GM18907 (cell line): Measurements from ENCODE around the gene CCDC148.
"Not testable (repeated sequence)": the region's sequence is repeated elsewhere in the genome, so short reads cannot be mapped to it uniquely, and the experiment has no call there.

Source experiments
- ATAC-seq: cut with Tn5 transposase; IDR thresholded peaks from one replicate; pipeline ENCODE4 v1.9.1; 2021; ENCODE audit warnings: mild to moderate bottlenecking, moderate library complexity; ENCODE audit not compliant: unreplicated experiment

The CCDC148 gene

DNA sequence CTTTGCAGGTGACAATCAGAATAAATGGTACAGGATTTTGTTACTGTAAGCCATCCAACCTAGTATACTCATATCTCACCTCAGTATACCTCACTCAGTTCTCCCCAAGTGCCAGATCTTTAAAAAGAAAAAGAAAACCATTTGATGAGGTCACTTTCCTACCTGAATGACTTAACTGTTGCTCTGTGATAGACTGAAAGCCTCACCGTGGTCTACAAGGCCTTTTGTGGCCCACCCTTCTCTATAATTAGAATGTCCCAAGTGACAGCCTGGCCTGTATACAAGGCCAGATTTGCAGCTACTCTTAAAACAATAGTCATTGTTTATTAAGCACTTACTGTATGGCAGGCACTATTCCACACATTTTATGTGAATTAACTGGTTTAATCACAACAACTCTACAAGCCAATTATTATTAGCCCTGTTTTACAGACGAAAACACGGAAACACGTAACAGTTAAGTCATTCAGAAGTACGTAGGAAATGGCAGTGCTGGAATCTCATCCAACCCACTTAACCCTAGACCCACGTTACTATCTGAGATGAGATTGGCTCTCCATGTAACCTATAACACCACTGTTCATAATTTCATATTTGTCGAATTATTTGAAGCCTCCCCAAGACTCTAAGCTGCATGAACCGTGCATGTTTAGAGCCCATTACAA, 28.5 kb upstream of the CCDC148 start:
- ATAC-seq: peak; percentile 70

DNA sequence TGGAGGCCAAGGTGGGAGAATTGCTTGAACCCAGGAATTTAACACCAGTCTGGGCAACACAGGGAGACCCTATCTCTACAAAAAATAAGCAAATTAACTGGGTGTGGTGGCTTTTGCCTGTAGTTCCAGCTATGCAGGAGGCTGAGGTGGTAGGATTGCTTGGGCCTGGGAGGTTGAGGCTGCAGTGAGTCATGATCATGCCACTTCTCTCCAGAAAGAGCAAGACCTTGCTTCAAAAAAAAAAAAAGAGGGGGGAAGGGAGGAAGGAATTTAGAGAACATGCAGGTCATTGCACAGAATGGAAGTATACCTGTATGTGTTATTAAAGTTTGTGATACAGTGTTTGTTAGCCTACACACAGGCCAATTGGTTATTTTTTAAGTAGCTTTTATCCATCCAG, 26.0 kb upstream of the CCDC148 start:
- no peak for ATAC-seq

DNA sequence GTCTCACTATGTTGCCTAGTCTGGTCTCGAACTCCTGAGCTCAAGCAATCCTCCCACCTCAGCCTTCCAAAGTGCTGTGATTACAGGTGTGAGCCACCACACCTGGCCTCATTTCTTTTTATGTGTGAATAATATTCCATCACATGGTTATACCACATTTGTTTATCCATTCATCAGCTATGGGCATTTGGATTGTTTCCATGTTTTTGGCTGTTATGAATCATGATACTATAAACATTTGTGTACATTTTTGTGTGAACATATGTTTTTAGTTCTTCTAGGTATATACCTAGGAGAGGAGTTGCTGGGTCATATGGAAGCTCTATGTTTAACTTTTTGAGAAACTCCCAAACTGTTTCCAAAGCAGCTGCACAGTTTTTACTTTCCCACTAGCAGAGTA, 24.6 kb upstream of the CCDC148 start:
- ATAC-seq: no peak

DNA sequence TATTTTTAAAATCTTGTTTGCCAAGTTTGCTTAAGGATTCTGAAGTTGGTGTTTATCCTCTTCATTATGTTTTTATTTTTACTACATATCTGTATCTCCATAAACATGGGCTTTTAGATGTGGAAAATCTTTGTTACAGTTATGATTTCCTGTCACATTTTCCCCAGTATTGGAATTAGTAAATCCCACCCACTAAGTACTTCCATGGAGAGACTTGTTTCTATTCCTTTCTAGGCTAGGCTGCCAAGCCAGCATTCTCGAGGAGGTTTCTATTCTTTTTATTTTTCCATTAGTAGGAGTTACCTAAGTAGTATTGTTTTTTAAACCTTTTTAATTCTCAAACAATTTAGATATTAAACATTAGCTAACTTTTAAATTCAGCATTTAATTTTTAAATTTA, 22.3 kb upstream of the CCDC148 start:
- ATAC-seq: no peak

DNA sequence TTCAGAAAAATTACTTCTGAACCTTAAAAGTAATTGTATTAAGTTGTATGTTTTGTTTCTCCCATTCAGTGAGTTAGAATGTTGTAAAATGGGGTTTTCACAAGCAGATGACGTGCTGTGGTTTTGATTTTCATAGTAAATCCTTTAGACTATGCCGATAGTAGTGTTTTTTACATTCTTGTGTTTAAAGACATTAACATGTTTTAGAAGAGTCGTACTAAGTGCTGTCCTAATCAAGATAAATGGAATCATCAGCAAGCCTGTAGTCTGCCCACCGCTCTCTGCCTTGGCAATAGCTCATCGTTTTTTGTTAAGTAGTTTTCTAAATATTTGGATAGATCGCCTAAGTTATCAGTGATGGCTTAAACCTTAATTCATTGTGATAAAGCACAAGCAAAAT, 21.7 kb upstream of the CCDC148 start:
- ATAC-seq: no peak

DNA sequence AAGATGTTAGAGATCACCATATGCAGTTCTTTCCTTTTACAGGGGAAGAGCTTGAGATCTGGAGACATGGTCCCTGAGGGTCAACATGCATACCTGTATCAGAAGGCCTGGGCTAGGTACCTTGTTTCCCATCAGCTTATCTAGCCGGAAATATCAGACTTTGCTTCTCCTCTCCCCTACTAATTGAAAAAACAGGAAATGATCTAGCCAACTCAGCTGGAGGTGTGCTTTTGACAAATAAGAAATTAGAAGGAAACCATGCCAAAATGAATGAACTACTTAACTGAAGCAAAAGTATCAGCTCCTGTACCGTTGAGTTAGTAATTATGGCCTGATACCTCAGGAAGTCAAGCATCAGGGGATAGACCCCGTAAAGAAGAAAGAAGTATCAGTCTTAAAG, 20.6 kb upstream of the CCDC148 start:
- ATAC-seq: no peak

DNA sequence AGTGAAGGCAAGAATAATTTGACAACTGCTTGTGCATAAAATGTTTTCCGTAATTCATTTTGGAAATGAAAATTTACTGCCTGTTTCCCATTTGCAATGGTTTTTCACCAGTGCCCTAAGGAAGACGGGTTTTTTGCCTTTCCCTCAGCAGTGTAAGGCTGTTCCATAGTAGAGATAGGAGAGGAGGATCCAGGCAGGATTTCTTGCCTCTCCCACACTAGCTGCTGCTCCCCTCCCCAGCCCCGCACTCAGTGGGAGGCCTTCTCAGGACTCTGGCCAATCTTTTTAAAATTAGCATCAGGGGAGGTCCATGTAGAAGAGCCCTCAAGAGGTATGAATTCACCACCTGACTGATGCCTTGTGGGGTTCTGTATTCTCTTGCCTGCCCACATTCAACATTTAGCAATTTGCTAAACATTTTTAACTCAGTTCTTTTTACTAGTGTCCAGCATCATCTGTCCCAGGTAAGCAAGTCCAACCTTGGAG, 18.0 kb upstream of the CCDC148 start:
- ATAC-seq: not testable (repeated sequence)

DNA sequence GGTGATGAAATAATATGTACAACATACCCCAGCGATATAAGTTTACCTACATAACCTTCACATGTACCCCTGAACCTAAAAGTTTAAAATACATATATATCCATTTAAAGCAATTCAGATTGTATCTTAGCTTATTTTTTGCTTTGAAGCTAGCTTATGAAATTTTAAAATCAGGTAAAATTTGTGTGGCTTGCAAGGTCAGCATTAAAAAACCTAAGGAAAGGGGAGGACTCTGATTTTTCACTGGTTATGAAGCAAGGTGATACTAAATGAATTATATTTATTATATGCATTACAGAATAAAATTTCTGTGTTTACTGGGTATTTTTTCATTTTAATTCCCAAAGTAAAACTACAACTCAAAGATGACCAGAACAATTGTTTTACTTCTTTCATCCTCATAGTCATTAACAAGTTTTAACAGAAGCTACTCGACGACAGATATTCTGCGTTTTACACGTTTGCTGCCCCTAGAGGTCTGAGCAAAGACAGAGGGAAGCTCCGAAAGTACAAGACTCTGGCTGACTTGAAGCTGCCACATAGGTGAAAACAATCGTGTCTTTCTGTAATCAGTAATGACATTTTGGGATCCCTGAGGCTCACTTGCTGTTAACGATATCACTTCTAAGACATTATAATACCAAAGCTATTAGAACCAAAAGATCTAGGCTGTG, 17.3 kb upstream of the CCDC148 start:
- ATAC-seq: no peak

DNA sequence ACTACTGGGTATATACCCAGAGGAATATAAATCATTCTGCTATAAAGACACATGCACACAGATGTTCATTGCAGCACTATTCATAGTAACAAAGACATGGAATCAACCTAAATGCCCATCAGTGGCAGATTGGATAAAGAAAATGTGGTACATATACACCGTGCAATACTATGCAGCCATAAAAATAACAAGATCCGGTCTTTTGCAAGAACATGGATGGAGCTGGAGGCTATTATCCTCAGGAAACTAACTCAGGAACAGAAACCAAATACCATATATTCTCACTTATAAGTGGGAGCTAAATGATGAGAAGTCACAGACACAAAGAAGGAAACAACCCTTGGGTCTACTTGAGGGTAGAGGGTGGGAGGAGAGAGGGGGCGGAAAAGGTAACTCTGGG, 16.7 kb upstream of the CCDC148 start:
- not testable (repeated sequence) for ATAC-seq

DNA sequence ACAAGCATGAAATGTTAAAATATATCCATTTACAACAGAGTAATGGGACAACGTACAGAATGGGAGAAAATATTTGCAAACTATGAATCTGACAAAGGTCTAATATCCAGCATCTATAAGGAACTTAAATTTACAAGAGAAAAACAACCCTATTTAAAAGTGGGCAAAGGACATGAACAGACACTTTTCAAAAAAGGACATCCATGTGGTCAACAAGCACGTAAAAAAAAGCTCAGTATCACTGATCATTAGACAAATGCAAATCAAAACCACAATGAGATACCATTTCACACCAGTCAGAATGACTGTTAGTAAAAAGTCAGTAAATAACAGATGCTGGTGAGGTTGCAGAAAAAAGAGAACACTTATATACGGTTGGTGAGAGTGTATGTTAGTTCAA, 16.3 kb upstream of the CCDC148 start:
- not testable (repeated sequence) for ATAC-seq

DNA sequence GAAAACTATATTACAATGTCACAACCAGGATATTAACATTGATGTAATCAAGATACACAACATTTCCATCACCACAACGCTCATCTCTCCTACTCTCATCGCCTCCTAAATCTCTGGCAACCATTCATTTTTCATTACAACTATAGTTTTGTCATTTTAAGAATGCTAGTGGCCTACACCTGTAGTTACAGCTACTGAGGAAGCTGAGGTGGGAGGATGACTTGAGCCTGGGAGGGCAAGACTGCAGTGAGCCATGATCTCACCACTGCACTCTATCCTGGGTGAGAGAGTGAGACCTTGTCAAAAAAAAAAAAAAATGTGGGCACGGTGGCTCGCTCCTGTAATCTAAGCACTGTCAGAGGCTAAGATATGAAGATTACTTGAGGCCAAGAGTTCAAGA, 10.7 kb upstream of the CCDC148 start:
- no peak for ATAC-seq

DNA sequence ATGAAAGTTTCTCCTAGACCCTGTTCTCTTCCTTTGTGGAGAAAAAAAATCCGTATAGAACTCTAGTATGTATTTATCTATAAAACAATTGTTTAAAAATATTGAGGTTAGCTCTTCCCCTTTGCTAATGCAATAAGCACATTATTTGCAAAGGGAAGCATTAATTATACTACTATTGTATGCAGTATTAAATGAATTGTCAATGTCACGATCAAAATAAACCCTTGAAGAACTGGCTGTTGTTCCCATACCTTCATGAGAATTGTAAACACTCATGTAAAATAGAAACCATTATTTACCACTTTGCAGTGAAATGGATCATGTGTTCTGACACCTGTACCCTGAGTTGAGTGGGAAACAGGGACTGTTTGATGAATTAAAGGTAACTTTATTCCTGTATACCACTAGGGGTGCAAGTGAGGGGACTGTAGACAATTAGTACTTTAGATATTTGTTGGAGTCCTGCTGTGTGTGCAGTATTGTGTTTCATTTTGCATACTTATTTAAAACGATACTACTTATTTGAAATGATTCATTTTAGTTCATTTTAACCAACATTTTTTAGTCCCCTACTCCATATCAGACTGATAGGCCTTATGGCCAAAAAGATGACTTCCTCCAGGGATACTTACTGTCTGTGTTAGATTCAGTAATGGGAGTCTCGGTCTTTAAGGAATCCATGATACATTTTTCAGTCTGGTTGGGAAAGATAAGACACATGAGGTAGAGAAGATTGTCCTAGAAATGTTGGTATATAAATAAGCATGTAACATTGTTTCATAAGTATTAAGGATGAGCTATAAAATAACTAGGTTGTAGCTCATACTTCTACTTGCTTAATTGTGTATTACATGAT, 8.1 kb upstream of the CCDC148 start:
- peak; percentile 84 for ATAC-seq

DNA sequence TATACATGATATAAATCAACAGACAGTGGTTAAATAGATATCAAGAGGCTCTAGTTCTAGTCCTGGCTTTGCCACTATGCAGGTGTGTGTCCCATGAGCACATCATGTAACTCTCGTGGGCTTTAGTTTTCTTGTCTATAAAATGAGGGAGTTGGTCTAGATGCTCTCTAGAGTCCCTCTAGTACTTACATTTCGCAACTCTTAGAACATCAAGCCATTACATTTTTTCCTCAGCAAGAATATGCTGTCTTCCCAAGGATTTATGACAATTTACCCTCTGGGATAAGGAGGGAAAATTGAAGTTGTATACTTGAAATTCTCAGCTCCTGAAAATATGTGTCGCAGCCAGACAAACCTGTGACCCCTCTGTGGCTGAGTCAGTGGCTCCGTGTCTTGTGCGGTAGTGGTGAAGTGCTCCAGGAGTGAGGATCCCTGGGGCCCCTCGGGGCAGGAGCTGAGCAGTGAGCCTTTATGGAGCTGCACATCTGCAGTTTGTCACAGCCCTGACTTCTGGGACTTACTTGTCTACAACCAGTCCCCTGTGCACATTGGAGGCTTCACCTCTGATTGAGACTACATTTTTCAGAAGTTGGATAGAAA, 7.0 kb upstream of the CCDC148 start:
- no peak for ATAC-seq

DNA sequence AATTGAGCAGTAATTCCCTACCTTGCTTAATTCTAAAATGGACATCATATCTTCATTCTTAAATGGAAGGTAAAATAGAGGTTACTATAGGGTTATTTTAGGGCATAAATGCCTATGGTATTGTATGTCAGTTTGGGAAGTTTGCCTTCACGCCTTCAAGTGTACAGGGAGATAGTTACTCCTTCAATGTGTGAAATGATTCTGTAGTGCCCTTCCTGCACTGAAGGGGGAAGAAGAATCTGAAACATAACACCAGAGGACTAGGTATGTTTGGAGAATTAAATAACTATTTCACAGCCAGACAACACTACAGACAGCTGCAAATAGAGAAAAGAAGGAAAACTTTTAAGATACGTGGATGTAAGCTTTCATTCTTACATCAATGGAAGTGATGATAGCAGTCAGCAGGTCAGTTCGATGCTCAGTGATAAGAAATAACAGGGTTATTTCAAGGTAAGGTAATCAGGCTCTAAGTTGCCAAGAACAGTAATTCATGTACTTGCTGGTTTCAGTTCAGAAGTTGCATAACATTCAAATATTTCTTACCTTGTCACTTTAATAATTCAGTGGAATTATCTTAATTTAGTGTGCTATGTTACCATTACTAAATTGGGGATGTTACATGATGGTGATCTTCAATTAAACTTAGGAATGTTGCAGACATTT, 4.2 kb upstream of the CCDC148 start:
- no peak for ATAC-seq

DNA sequence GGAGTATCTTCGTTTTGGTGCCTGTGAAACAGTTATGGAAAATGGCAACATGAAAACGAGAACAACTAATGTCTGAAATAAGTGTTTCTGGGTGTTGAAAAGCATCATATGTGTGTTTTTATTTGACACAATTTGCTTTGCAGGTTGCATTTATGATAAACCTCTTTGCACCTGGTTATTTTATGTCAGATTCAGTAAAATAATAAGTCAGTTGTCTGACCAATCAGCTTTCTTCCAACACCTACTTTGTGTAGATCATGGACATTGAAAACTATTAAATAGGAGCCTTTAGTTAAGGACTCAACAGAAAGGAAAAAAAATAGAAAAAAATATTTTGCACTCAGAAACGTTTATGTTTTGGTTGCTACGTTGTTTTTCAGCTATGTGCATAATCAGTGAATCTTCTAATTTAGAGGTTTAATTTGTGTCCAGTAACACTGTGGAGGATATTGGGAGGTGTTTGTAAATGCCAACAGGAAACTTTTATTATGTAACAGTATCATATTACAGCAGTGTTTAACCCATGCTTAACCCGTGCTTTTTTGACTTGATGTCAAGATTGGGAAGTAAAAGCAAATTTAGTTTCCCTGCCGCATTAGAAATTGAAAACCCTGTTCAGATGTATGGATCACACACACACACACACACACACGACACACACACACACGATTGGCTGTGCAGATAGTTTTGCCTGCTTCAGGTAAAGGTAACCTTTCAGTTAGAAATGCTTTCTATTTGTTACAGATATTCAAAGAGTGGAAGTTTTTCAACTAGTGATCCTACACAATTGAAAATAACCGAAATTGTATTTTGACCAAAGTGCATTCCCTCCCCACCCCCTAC, 2.8 kb upstream of the CCDC148 start:
- no peak for ATAC-seq

DNA sequence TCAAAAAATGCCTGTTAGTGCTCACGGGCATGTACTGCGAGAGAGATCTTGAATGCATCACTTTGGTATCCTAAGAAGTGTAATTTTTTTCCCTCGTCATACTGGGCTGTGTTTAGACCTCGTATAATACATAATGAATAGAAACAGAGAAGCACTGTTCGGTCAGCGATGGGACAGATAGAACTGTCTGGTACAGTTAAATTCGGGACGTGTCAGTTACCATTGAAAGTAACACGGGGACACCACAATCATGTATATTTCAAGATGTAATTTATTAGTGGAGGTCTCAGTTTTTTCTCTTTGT, 2.0 kb upstream of the CCDC148 start:
- no peak for ATAC-seq

DNA sequence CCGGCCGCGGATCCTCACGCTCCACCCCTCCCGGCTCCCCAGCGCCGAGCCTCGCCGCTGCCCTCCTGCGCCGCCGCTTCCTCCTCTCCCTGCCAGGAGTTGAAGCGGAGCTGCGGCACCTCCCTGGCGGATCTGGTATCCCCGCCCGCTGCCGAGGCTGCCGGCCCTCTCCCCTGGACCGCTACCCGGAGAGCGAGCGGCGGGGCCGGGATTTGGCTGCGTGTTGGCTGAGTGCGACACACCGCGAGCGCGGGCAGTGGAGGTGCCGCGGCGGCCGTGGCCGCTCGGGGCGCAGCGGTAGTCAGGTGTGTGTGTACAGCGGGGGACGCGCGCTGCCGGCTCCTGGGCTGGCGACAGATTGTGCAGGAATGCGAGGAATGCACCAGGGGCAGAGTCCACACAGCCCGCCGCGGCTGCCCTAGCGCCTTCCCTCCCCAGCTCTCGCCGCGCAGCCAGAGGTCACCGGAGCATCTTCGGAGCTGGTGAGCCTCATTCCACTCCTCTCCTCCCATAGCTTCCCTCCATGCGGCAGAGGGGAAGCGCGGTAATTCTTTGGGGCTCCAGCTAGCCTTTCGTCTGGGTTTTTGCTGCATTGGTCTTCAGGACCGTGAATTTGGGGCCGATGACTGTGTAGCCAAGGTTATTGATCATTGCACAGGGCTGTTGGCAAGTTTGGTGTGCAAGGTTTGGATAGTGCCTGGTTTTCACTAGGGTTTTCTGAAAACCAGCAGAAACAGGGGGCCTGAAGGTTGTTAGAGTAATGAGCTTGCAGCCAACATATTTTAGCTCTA, 1.5 kb upstream of the CCDC148 start:
- peak; percentile 62 for ATAC-seq

DNA sequence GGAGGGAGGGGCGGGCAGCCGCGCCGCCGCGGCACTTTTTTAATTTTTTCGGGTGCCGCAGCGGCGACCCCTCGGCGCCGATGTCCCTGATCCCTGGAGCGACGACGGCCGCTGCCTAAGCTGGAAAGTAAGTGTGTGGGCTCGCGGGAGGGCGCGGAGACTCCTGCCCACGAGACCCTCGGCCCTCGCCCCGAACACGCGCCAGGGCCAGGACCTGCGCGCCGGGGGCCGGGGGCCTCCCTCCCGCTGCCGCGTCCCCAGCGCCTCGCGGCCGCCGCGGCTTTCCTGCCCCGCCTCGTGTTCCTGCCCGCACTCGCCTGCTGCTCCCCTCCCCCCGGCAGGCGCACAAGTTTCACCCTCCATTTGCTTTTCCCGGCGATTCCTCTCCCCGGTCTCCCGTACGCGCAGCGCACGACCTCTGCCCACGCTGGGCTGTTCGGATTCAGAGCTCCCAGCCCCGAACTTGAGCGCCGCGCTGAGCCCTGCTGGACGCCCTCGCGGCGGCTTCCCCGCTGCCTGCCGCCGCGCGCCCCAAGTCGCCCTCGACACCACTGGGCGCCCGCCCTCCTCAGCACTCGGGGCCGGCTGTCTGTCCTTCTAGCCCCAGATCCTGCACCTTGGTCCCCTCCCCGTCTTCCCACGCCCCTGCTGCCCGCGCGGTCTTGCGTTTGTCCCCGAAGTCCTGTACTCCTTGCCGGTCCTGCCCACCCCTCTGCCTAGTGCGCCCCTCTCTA, 706 bp upstream of the CCDC148 start:
- ATAC-seq: peak; percentile 40

DNA sequence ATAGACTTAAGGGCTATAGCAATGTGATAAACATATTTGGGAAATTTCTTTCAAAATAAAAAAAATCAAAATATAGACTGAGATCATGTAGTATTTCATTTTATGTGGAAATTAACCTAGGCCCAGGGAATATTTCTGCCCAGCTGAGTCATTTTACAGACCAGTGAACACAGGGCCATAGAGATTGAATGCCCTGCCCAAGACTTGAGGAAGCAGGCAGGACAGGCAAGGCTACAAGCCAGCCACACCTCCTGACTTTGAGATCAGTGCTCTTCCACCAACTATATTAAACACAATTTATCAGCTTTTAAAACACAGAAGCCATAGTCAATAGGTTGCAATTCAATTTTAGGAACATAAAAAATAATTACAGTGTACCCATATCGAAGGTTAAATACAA, 12.9 kb downstream of the CCDC148 start:
- ATAC-seq: no peak
